ENCODE results near the gene C1orf159.

DNA sequence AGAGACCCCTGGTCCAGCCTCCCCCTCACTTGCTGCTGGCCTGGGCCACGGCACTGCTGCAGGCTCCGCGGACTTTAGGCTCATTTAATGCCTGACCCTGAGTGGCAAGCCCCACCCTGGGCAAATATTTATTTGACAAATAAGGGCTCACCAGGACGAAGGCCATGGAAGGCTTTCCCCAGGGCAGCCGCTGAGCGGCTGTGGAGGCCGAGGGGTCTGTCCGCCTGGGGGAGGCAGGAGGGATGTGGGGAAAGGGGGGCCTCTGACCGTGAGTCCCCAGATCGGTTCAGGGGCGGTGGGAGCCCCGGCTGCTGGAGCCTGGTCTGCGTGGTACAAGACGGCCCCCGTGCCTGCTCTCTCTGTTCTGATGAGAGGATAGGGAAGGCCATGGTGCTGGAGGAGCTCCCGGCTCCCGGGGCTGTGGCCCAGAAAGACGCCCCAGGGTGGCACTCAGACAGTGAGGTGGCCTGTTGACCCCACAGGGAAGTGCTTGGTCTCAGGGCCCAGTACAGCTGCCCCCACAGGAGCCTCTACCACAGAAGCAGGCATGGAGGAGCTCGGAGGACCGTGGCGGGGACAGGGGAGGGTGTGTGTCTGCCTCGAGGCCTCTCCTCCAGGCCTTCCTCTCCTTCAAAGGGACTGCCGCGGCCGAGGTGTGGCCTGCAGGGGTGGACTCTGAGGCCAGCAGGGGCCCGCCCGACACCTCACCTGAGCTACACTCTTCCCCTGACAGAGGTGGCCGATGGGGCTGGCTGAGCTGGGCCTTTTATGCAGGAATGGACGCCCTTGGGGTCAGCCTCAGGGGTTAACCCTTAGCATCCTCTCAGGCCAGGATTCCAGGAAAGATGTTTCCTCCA, 9.1 kb upstream of the C1orf159 start:
- TF ChIP-seq, protein P1, sequence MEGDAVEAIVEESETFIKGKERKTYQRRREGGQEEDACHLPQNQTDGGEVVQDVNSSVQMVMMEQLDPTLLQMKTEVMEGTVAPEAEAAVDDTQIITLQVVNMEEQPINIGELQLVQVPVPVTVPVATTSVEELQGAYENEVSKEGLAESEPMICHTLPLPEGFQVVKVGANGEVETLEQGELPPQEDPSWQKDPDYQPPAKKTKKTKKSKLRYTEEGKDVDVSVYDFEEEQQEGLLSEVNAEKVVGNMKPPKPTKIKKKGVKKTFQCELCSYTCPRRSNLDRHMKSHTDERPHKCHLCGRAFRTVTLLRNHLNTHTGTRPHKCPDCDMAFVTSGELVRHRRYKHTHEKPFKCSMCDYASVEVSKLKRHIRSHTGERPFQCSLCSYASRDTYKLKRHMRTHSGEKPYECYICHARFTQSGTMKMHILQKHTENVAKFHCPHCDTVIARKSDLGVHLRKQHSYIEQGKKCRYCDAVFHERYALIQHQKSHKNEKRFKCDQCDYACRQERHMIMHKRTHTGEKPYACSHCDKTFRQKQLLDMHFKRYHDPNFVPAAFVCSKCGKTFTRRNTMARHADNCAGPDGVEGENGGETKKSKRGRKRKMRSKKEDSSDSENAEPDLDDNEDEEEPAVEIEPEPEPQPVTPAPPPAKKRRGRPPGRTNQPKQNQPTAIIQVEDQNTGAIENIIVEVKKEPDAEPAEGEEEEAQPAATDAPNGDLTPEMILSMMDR (optimal IDR thresholded peaks at IDR 0.05 in 1 of 3, IDR thresholded peaks at IDR 0.05 in 1 of 3, conservative IDR thresholded peaks at IDR 0.05 in 1 of 3; ENCODE audit: extremely low read depth in 1 of 3, insufficient read depth in 2 of 3, low read length in 3 of 3): no peak
- no peak for TF ChIP-seq EZH2 (IDR thresholded peaks at IDR 0.05; ENCODE audit: low read length)

Data from keratinocyte (primary cell).